GM21528 (cell line): ENCODE measurements around the gene ANKRD23.

ENCODE experiments used
- ATAC-seq: cut with Tn5 transposase; IDR thresholded peaks from one replicate; pipeline ENCODE4 v1.9.1; 2021; ENCODE audit warnings: mild to moderate bottlenecking, moderate library complexity; ENCODE audit not compliant: unreplicated experiment, low FRiP score

ANKRD23 gene

GRCh38 chr2:96839875-96840850 lies 3.7 kb downstream of the ANKRD23 start:
- no peak for ATAC-seq

DNA sequence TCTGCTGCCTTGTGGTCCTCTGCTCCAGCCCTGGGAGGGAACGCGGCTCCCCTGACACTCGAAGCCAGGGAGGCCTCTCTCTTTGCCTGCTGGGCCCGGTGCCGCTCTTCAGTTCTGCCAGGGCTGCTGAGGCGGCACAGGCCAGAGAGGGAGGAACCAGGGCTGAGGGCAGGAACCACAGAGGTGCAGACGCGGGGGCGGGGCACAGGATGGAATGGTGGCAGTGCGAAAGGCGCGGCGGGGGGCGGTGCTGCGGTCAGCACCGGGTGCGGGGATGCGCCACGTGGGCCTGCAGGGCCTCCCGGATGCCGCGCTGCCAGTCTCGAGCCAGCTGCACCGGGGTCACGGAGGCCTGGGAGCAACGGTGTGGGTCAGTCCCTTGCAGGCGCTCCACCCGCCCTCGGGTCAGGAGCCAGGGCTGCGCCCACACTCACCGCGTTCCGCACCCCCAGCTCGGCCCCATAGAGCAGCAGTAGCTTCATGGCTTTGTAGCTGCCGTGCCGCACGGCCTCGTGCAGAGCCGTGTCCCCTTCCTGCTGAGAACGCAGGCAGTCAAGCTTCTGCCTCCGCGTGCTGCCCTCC lies 4.4 kb downstream of the ANKRD23 start:
- ATAC-seq = peak; percentile 61

DNA sequence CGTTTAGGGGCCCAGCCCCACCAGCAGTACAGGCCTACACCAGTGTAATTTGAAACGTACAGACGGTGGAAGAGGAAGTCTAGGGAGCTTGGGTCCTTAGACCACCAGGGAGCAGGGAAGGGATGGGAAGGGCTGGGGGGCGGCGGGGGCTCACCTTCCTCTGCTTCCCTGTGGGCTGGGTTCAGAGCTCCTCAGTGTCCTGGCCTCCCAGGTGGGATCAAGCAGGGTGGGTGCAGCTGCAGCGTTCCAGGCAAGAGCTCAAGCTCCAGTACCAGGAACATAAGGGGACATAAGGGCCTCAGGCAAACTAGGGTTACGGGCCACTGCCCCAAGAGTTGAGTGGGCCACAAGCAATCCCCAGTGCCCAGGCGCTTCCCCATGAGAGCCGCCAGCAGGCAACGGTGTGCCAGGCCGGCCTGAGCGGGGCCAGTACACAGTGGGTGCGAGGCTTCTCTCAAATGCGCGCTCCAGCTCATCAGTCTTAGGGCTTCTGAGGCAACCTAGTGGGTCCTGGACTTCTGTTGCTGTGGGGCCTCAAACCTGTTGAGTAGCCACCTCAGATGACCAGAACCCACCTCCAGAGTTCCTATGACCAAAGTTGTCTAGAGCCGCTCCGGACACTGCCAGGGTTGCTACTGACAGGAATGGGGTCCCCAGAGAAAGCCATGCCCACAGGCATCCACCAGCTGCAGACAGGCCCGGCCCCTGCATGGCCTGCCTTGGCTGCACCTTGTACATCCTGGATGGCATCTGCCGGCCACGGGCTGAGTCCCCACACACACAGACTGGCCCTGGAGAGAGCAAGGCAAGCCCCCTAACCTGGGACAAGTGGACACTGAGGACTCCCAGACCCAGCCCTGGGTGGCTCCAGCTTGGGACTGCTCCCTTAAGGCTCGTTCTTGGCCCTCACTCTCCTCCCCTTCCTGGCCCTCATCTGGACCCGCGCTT lies 5.2 kb downstream of the ANKRD23 start:
- ATAC-seq = no peak

DNA sequence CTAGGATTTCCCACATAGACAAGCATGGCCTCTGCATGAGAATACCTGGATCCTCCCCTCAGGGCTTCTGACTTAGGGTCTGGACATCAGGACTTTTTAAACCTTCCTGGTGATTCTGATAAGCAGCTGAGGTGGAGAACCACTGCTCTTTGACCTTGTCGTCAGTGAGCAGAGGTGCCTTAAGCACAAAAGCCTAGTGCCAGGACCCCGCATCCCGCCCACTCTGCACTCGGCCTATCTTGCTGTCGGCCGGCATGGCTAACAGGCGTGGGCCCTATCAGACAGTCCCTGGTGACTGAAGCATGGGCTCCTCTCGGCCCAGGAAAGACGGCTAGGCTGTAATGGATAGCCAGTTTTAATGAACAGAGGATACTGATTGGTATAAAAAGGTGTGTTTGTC lies 6.2 kb downstream of the ANKRD23 start:
- ATAC-seq = no peak

GRCh38 chr2:96835830-96836229 lies 8.0 kb downstream of the ANKRD23 start:
- no peak for ATAC-seq

DNA sequence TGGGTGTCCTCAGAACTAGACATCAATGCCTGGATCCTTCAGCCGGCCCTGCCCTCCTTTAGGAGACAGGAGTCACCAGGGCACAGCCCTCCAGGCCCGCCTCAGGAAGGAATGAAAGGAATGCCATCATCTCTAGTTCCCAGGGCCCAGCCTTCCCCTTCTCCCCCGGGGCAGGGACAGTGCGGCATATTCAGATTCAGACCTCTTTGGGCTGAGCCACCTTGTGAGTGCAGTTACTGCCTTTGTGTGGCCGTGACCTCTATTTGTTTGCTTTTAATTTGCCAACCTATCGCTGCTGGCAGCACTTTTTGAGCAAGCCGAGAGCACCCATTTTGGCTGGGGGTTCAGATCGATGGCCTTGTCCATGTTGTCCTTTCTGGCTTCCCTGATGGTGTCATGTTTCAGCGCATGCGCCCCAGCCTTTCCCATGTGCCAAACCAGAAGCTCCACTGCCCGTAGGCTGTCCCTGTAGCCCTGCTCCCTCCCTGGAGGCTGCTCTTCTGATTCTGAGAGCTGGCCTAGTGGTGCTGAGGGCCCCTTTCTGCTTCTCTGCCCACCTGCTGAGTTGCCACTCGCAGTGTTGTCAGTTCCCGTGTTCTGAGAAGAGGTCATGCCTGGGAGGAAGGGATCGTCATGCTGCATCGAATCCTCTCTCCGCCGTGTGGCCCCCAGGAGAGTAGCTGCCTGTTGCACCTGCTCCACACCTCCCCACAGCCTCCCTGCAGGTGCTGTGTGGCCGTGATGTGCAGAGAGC lies 10.9 kb downstream of the ANKRD23 start:
- ATAC-seq = no peak

GRCh38 chr2:96832408-96832753 lies 11.4 kb downstream of the ANKRD23 start:
- no peak for ATAC-seq

DNA sequence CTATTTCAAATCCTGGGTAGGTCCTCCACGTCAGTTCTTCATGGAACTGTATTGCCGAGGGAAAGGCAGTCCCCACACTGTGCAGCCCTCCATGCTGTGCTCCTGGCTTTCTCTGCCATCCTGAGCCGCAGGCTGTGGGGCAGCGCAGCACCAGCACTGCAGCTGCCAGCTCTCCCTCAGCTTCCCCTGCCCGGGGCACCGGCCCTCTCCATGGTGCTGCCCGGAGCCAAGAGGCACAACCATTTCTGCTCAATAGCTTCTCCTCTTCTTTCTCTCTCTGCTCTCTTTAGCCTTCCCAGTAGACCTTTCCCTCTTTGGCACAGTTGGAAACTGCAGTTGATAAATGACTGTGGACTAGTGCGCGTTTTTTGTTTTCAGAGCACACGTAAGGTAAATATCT lies 12.1 kb downstream of the ANKRD23 start:
- ATAC-seq = no peak

DNA sequence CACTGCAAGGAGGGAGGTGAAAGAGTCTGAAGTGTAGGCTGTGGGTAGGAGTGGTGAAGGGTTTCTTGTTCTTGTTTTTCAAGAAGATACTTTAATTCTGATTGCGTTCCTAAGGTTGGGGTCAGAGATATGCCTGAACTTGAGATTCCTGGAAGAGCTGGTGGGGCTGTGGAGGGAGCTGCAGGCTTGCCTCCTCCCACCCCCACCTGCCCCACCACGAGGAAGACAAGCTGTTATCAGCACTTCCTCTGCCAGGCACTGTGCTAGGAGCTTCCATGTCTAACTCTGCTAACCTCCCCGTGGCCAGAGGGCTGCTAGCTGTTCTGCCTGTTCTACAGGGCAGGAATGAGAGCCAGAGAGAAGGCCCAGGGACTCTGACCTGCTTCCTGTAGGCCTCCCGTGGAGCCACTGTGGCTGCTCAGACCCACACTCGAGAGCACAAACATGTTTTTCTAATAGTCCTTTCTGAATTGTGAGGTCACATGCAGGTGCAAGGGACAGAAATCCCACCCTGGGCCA lies 13.7 kb downstream of the ANKRD23 start:
- no peak for ATAC-seq

DNA sequence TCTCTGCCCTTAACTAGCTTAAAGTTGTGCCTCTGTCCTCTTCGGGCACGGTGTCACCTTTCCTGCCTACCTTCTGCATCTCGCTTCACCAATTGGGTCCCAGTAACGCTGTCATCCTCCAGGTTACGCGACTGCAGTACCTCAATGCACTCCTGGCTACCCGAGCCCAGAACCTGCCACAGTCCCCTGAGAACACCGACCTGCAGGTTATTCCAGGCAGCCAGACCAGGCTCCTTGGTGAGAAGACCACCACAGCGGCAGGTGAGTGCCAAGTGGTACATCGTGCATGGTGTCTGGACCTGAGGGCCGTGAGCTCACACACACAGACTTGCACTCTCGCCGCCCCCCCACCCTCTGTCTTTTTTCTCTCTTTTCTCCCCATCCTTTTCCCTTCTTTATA lies 14.9 kb downstream of the ANKRD23 start:
- no peak for ATAC-seq

DNA sequence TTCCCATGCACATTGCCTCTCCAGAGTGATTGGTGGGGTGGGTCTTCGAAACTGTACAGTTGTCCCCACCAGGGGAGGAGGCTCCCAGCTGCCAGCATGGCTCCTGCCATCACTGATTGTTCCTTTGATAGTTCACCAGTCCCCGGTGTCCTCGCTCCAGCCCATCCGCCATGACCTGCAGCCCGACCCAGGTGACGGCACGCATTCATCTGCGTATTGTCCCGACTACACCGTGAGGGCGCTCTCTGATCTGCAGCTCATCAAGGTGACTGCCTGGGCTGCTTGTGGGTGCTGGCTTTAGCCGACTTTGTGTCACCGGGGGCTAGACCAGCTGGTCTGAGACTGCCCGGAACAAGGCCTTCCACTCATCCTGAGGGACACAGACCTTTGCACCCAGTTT lies 15.4 kb downstream of the ANKRD23 start:
- no peak for ATAC-seq

DNA sequence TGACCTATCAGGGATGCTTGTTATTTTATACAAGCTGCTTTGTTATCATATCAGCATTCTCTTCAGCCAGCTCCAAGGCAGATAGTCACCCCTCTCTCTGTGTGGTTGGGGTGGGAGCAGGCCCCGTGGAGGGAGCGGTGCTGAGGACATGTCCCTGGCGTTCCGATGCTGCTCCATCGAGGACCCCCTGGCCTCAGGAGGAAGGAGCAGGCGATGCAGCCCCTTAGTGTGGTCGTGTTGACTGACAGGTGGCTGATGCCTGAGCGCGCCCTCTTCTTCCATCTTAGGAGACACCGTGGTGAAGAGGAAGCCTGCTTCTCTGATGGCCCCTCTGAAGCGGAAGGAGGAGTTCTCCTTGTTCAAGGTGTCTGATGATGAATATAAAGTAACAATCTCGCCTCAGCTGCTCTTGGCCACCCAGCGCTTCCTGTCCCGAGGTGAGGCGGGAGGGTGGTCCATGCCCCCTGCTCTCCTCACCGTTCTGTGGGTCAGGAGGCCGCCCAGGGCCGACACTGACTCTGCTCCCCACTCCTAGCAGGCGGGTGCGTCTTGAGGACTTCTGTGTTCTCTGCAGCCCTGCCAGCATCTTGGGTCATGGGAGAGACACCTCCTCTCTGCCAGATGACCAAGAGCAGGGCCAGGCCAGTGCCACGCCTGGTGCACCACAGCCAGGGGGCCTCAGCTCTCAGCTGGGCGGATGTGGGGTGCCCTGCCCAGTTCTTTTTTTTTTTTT lies 17.1 kb downstream of the ANKRD23 start:
- ATAC-seq = no peak

- no peak for ATAC-seq
These were observed 18.8 kb downstream of the ANKRD23 start for GRCh38 chr2:96825057-96825456.

DNA sequence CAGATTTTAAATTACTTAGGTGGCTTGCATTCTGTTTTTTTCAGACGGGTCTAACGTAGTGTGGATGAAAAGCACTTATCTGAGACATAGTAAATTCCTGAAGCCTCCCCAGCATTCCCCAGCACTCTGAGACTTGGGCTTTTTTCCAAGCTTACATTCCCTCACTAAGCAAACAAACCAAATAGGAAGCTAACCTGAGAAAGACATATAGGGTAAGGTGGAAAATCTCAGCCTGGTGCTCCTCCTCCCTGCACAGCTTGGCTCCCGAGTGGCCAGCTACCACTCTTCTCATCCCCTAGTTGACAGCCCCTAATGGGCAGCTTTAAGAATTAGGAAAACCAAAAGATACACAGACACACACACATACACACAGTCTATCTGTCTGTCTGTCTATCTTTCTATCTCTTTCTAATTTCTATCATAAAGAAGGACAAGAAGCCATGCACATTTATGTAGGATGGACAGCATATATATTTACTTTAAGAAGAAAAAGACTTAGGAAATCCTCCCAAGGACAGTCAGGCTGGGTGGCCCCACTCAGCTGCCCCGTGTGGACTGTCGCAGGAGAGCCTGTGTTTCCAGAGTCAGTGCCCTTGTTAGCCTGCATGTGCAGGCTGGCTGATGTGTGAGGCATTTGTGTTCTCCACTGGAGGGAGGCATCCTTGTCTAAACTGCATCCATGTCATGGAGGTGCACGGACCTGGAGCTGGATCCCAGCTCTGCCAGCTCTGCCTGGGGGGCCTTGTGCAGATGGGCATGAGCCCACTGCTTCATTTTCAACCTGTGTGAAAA lies 19.5 kb downstream of the ANKRD23 start:
- ATAC-seq = no peak

DNA sequence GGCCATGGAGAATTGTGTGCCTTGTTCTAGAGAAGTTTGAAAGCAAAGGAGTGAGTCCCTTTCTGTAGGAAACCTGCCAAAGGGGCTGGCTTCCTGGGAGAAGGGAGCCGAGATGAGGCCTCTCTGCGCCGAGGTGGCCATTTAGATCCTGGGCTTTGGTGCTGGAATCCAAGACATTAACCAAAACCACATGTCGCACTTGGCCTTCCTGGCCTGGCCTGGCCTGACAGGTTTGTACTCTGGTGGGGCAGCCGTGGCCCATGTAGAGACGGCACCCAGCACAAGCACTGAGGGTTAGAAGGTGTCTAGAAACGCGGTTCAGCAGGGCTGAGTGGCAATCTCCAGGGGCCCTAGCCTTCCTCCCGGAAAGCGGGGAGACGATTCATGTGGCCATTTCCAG lies 20.6 kb downstream of the ANKRD23 start:
- ATAC-seq = no peak

- ATAC-seq = no peak
These were observed 21.0 kb downstream of the ANKRD23 start for GRCh38 chr2:96822786-96823185.

DNA sequence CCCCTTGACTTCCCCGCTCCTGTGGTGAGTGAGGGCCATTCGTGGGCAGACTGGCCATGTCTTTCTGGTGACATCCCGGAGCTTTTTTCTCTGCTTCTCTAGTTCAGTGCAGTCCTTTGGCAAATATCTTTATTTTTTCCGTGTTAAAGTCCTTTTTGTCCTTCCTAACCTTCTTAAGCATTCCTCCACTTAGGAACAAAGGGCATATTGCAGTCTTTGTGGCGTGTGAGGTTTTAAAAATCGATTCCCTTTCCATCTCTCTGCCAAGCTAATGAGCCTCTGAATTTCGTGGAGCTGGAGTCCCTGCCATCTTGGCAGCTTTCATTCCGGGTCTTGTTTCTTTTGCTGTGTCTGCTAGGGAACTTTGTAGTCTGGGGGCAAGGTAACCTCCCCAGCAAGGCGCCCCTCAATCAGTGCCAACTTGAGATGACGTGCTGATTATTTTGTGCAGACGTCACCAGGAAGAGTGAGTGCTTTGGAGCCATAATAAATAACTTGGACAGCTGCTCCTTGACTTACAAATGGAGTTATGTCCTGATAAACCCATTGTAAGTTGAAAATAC lies 22.6 kb downstream of the ANKRD23 start:
- ATAC-seq = no peak

DNA sequence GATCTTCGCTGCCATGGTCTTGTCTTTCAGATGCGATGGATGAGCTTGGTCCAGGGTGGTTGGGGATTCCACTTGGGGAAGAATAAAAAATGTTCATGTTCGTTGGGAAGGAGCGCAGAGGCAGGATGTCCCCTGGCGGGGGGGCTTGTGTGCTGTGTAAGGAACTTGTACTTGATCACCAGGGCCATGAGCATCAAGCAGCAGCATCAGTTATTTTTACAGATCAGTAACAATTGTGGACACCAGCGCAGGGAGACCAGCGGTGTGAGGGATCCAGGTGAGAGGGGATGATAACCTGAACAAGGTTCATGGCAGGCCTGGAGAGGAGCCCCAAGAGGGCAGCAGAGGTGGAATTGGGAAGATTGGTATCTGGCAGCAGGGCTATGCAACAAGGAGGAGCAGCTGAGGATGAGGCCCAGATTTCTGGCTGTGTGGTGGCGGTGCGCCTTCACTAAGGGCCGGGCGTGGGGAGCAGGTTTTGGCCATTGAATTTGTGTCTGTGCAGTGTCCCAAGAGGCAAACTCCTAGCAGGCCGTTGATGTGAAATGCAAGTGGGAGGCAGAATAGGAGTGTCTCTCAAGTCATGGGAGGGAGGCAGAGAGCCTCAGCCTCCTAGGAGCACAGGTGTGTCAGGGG lies 23.8 kb downstream of the ANKRD23 start:
- no peak for ATAC-seq
